ENCODE measurements around the gene LRP3.

- no peak for TF ChIP-seq SUZ12 (IDR thresholded peaks at IDR 0.05; ENCODE audit: extremely low read depth, insufficient read depth, insufficient read length)
- no peak for TF ChIP-seq YY1 (IDR thresholded peaks at IDR 0.05; ENCODE audit: insufficient read depth, insufficient read length)
- no peak for TF ChIP-seq ZNF274 (IDR thresholded peaks at IDR 0.05; ENCODE audit: low read depth, low read length)
Observed at GRCh38 chr19:33248954-33249613, 55.0 kb downstream of the LRP3 start.
